Activated T-helper 9 cell treated with anti-CD3 and anti-CD28 coated beads, Interleukin-2, amount 50 U/mL, for 16 hours (primary cell): ENCODE data around the gene PRSS56.

Experiments used
- DNase-seq: peaks from one replicate; pipeline ENCODE4 v3.0.0-alpha.2; 2020; ENCODE audit warnings: low read depth

PRSS56 gene

GRCh38 chr2:232573042-232573441 is 52.9 kb downstream of the PRSS56 start:
- no peak for DNase-seq

GRCh38 chr2:232573771-232574435 is 53.7 kb downstream of the PRSS56 start:
- DNase-seq: no peak

GRCh38 chr2:232574674-232575403 is 54.7 kb downstream of the PRSS56 start:
- DNase-seq: no peak
